ENCODE measurements around the gene CSRP3.

CSRP3 gene

DNA sequence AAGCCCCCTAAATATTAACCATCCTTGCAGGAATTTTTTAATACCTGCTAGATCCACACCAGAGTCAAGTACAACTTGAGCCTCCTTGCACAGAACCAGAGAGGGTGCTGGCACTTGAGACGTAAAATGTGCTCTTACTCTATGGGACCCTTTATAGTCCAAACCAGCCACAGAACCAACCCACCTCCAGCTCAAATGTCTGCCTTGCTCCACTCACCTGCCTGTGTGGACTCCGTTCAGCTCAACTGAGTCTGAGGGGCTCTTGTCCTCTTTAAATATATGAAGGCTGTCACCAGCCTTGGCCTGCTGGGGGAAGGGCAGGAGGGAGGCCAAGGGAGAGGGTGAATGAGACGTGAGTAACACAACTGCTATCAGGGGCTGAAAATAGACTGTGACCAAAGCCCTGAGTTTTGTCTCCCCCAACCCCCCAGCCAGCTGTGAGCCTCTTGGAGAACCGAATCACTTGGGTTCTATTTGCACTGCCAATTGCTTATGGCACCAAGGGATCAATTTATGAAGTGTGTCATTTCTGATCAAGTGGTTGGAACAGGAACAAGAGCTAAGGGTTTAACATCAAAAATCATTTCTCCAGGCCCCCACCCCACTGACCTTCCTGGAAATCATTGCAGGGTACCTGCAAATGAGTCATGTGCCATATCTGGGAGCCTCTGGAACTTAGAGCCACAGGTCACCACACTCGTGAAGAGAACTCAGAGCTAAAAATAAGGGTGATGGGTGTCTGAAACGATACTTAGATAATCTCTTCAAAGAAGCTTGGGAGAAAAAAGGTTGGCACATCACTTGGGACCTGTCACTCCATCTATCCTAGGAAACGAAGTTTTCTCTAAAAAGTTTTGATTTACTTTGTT is at the start of gene CSRP3:
Gene CSRP3, minus strand, starts transcription at position 247 of the 869 bp plus-strand sequence. CDS start 9,535 bp downstream, outside the sequence.
- no peak for DNase-seq

DNA sequence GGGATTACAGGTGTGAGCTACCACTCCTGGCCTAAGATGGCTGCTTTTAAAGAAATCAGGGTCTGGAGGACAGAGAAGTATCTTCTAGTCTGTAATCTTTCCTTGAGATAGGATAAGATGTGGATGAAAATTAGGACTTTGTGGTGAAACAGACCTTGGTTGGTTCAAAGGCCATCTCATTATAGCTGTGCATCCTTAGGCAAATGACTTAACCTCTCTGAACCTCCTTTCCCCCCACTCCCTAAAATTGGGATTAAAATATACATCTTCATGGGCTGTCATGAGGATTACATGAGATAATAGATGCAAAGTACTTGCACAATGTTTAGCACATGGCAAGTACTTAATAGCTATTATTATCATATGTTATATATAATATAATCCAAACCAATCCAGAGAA is 49.8 kb upstream of the CSRP3 start:
- no peak for DNase-seq

DNA sequence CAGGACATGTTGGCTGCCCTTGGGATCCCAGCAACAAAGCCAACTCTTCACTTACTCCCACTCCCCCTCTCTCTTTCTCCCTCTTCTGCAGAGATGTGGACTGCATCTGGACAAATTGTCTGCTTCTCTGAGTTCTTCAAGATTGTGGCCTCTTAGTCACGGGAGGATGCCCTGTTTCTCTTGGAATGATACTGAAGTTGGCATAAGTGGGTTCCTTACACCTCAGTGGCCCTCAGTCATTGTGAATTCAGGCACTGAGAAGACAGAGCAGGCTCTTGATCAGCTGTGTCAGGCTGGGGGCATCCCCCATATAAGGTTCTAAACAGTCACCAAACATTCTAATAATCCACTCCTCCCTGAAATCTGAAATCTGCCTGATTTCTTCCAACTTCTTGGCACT is 45.0 kb upstream of the CSRP3 start:
- DNase-seq: no peak

DNA sequence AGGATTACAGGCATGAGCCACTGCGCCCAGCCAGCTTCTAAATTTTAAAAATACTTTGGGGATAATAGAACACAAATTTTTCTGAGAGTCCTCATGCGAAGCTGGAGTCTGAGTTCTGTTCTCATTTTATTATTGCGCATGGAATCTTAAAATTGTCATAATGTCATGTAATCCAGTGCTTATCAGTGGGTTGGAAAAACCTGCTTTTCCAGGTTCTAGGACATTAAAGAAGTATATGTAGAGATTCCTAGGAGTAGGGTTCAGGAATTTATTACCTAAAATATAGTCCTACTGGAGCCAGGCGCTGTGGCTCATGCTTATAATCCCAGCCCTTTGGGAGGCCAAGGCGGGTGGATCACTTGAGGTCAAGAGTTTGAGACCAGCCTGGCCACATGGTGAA is 43.6 kb upstream of the CSRP3 start:
- DNase-seq: no peak

DNA sequence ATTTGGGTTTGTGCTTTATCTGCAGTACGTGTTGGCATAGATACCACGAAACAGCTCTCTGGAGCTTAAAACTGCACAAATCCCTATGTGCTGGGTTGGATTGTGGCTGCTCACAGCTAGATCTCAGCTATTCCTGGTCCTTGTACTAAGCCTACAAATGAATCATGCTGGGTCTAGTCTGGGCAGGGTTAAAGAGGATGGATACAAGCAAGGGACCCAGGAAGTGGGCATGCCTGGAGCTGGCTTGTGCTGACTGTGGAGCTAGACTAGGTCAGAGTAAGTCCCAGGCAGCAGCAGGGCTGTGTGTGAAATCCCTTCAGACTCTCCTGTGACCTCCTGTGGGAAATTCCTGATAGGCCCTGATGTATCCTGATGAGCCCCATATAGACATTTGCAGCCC is 42.8 kb upstream of the CSRP3 start:
- DNase-seq: no peak

DNA sequence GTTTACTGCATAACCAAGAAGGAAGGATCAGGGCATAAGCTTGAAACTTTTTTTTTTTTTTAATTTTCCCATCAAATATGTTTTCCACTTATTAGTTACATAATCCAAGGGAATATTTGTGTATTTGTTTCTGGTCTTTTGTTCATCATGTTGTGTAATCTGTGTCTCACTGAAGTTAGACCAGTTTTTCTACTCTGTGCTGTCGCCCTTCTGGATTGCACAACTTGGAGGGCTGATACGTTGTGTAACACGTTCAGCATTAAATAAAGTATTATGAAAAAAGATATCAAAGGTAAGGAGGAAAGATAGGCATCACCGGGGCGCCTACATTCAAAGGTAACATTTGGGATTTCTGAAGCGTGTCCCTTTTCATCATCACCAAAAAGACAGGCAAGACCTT is 42.3 kb upstream of the CSRP3 start:
- DNase-seq: no peak

DNA sequence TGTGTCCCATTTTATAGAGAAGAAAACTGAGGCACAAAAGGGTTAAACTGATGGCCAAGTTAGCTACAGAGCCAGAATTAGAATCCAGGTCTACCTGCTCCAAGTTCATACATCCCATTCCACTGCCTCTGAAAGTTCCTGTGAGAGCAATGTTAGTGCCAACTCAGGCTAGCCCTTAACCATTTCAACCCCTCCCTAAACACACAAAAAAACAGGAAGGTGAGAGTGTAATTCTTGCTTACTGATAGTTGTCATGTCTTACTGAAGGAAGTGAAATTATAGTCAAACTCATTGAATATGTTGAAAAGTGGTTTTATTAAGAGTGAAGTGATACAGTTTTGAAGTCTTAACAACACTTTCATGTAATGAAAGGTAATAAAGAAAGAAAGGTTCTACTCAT is 41.8 kb upstream of the CSRP3 start:
- no peak for DNase-seq

DNA sequence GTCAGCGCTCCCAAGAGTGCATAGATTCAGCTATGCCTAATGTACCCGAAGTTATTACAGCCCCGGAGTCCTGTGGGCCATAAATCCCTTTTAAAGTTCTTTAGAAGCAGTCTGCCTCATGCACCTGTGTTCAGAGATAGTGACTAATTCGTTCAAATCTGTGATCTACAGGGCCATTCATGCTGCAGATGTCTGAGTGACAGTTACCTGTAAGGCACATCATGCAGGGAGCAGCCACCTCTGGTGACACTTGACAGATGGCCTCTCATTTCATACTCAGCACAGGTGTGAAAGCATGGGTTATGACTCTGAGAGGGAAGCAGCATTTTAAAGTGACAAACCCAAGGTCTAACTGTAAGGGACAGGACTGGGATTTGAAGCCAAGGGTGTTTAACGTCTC is 41.4 kb upstream of the CSRP3 start:
- no peak for DNase-seq

DNA sequence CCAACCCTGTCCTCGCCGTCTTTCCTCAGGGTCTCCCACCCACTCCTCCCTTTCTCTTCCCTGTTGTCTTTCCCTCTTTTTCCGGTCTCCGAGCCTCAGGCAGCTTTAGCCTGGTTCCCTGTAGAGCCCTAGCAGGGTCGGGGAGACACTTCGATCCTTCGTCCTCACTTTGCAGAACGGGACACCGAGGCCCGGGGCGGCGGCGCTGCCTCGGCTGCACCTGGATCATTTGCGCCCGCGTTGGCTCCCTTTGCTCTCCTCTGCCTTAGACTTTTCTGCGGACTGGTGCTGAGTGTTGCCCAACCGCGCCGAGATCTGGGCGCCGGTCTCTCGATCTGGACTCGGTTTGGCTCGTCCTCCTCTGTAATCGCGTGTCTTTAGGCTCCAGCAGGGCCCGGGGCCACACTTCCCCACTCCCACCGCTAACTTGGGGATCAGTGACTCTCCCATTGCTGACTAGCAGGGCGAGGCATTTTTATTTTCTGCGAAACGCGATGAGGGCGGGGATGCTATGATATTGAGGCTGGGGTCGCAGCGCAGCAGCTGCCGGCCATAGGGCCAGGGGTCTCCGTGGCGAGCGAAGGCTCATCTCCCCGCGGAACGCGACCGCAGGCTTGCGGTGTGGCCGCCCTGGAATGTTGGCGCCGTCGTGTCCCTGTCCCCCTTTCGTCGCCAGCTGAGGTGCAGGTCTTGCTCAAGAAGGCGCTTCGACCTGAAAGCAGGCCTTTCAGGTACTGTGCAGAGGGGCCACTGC is 40.6 kb upstream of the CSRP3 start:
- DNase-seq: peak; percentile 60

DNA sequence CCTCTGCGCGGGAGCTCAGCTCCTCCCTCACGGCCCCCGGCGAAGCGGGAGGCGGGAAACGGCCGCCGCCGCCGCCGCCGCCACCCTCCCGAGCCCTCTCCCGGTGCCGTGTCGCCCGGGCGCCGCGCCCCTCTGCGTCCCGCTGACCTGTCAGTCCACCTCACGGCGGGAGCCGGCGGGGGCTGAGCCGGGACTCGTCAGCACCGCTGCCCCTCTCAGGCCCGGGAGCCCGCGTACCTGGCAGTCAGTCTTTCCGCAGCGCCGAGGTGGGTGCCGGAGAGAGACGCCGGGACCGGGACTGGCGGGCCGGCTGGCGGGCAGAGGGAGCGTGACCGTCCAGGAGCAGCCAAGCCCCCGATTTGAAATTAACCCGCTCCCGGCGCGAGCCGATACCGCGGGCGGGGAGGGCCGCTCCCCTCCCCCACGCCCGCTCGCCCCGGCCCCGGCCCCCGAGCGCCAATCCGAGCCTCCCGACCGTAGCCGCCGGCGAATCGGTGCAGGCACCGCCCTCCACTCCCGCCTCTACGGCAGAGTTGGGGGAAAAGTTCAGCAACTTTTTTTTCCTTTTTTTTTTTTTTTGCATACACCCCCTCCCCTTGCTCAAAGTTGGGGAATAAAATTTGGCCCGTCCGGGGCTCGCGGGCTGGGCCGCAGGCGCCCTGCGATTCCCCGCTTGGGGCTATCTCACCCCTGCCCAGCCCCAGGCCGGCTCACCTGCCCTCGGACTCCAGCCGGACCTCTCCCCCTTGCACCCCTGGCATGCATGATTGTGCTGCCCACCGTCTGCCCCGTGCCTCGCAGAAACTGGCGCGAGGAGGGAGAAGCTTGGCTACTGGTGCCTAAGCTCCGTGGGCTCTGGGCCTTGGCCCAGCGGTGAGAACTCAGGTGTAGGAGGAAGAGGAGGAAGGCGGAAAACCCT is 39.7 kb upstream of the CSRP3 start:
- DNase-seq: peak; percentile 57

DNA sequence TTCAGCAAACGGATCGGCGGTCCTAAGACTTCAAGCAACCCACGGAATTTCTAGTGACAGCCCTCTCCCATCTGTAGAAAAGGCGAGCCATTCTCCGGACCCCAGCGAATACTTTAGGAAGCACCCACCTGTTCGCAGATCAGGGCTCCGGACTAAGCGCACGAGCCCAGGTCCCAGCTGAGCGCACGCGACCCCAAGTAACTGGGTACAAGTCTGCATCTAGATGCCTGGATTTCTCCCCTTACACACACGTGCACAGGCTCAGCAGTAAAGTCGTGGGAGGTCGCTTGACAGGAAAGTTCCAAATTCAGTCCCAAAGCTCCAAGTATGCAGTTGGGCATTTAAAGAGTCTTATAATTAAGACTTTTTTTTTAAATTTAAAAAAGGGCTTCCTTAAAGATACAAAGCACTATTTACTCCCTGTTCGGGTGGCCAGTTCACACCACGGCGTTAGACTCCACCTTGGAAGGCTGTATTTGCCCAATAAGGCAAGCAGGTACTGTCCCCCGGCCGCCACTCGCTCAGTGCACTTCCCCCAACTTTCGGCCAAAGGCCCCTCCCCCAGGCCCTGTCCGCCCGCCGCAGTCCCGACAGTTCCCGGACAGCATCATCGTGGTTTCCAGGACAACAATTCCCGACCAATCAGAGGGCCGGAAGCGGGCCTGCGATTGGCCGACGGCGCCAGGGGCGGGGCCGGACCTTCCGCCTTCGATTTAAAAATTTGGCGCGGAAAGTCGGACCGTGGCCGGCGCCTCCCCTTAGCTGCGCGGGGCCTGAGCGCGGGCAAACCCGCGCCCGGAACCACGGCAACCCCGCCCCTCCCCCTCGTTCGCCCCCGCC is 38.9 kb upstream of the CSRP3 start, which contains the start of gene E2F8:
Gene E2F8, minus strand, starts transcription at position 526 of the 840 bp plus-strand sequence. CDS start 824 bp downstream, outside the sequence.
- DNase-seq: peak; percentile 92

DNA sequence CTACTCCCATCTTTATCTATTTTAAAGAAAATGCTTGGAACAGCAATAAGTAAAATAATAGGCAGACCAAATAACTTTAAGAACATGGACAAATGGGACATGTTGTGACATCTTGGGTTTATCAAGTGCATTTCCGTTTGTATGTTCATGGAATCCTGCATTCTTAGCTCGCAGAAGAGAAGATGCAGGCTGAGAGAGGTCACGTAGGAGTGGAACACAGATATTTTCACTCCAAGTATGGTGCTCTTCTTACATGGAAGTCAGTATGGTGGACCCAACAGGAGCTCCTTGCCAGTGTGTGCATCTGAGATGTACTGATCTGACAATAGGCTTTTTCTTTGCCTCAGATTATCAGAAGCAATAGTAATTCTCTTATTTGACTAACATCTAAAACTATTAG is 37.3 kb upstream of the CSRP3 start:
- DNase-seq: no peak

DNA sequence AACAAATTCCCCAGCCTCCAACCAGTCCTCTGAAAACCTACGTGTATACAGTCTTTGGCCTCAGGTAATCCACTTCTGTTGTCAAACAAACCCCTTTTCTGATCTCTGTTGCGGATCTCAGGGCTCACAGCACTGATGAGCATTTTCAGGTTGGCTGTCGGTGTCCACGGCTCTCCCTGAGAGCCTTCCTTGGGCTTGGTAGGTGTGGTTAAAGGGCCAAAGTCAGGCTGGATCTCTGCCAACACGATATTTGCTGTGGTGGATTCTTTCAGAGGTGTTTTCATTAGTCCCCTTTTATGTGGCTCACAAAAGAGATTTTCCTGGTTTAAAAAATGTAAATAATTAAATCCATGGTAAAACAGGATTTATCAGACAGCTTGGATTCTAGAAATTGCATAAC is 36.0 kb upstream of the CSRP3 start:
- no peak for DNase-seq

DNA sequence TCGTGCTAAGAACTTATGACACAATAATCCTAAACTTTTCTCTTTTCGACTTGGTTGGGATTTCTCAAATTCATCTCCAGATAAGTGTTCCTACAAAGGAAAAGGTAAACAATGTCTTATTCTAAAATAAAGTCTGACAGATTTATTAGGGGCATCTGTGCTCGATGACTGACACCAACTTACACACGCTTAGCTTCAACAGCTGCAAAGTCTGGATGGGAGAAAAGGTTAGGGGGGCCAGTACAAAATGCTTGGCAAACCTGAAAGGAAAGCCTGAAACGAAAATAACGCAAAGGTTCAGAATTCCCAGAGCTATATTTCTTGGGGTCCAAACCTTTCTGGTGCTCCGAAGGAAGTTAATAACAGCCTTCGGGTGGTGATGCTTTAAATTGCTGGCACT is 35.6 kb upstream of the CSRP3 start:
- no peak for DNase-seq

DNA sequence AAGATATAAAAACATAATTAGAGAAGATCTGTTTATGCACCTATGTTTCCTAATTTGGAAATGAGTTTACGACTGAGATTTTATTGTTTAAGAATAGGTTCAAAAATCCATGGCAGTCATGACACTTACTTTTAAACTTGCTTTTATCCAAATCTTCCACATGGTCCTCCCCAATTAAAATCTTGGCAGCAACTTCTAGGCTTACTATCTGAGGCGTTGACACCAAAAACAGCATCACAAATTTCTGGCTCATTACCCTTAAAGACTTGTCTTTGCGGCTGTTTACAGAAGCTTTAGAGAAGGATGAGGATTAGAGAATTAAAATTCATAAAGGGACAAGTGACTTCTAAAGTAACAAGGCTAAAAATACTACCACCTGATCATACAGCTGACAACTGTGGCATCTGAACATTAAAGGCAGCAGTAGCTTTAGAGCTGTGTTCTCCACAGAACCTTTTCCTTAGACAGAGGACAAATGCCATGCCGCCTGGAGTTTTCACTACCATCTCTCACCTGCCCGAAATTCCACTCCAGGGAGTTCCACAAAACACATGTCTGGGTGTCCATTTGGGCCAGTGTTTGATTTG is 32.5 kb upstream of the CSRP3 start:
- DNase-seq: no peak

DNA sequence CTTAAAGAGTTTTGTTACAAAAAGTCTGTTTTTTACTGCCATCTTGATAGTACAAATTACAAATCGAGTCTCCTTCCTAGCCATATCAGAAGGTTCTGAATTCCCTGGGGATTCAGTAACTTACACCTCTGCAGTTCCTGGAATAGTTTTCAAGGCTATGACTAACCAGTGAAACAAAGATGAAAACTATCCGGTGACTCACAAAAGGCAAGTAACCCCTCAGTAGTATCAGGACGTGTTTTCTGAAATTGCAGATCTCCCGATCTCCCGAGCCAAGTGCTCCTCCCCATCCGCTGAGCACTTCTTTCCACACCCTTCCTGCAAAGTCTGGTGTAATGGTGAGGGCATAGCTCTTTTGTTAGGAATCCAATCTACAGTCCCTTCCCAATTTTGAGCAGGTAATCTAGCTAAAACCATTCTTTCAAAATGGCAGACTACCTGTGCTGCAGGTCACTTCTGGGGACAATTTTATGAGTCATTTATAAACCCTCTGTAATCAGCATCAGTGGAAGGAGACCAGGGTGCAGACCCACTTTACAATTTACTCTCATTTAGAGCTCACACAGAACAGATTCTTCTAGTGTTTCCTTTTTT is 31.2 kb upstream of the CSRP3 start:
- no peak for DNase-seq

DNA sequence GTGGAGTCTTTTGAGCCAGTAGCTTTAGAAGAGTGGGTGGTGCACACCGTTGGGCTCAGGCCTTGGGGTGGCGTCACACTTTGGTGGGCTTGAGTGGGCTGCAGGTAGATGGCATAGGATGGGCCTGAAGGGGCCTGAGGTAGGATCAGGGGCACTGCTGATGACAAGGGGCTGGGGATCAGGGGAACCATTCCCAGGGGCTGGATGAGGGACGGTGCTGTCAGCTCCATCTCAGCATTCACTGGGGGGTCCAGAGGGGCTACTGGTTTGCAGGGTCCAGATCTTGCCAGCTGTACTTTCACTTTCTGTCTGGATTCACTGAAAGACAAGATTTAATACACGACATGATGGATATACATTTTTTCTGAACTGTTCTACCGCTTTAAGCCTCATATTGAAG is 27.9 kb upstream of the CSRP3 start:
- DNase-seq: no peak

DNA sequence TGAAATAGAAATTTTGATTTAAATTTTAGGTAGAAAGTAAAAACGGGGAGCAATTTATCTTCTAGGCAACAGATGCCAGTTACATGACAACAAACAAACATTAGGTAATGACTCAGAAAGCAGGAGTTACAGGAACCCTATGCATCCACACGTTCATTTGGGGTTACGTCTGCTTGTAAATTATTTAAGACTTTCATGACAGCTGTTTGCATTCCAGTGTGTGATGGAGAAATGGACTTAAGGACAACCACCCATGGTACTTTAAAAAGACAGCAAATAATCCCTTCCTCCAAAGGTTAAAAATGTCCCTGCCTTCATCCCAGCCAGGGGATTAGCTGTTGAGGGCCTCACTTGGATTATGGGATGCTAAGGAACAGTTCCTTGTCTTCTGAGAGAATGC is 27.2 kb upstream of the CSRP3 start:
- DNase-seq: no peak

DNA sequence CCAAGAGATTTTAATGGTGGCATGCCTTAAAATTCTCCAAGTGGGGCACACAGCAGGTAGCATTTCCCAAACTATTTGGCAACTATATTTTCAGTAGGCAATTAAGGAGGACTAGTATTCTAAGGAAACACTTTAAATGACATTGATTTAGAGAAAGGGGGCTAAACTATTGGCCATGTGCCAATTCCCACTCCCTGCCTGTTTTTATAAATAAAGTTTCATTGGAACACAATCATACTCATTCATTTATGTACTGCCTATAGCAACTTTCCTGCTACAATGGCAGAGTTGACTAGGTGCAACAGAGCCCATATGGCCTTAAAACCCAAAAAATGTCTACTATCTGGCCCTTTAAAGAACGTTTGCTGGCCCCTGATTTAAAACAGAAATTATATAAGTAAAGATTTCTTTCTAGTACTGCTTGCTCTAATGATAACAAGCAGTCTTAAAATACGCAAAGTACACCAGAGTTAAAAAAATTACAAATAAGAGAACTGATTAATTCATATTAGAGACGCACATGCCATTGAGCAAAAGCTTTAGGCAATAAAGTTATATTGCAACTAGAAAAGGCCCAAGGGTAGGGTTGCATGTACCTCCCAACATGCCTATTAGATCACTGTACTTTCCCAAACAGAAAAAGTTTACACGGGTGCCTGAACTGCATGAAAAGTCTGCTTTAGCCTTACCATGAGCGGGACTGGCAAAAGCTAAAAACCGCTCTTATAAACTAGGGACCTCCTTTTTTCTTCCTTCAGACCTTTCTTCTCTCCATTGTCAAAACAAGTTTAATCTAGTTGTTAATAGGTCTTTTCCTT is 24.8 kb upstream of the CSRP3 start:
- no peak for DNase-seq

DNA sequence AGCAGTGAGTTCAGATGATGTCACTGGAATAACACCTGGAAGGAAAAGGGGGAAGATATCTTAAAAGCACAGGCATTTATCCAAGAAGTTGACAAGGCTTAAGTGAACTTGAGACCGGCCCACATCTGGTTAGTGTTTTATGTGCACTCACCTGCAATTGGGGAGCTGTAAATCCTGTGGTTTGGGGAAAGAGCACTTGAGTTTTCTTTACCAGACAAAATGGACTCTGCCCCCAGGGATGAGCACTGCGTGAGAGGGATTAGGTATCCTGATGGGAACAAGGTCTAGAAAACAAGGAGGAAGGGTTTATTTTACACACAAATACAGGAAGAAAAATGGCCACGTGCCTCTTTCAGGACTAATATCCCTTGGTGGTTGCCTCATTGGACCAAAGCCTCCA is 23.8 kb upstream of the CSRP3 start:
- DNase-seq: no peak

All from activated CD8-positive, alpha-beta memory T cell treated with anti-CD3 and anti-CD28 coated beads for 24 hours (primary cell).